GM21825 (cell line): ENCODE measurements around the gene THOC6.
A peak's percentile ranks its signal among the peaks of the same experiment; 100 is the strongest.
"Not testable (repeated sequence)": the region's sequence is repeated elsewhere in the genome, so short reads cannot be mapped to it uniquely, and the experiment has no call there.

Experiments
- ATAC-seq: cut with Tn5 transposase; IDR thresholded peaks from one replicate; pipeline ENCODE4 v1.9.1; 2021; ENCODE audit warnings: mild to moderate bottlenecking, moderate library complexity; ENCODE audit not compliant: unreplicated experiment

Gene THOC6

GRCh38 chr16:3069146-3069545 is 45.3 kb downstream of the THOC6 start:
- not testable (repeated sequence) for ATAC-seq

GRCh38 chr16:3070608-3071111 is 46.8 kb downstream of the THOC6 start:
- no peak for ATAC-seq

GRCh38 chr16:3071655-3072054 is 47.8 kb downstream of the THOC6 start:
- no peak for ATAC-seq

GRCh38 chr16:3072148-3072547 is 48.3 kb downstream of the THOC6 start:
- not testable (repeated sequence) for ATAC-seq

GRCh38 chr16:3072576-3073263 is 48.9 kb downstream of the THOC6 start:
- not testable (repeated sequence) for ATAC-seq

- no peak for ATAC-seq
Observed at GRCh38 chr16:3073448-3073847, 49.6 kb downstream of the THOC6 start.

- peak; percentile 76 for ATAC-seq
Observed at GRCh38 chr16:3074860-3075522, 51.2 kb downstream of the THOC6 start.

- no peak for ATAC-seq
Observed at GRCh38 chr16:3075523-3075915, 51.7 kb downstream of the THOC6 start.

- not testable (repeated sequence) for ATAC-seq
Observed at GRCh38 chr16:3075946-3076345, 52.1 kb downstream of the THOC6 start.

GRCh38 chr16:3076577-3076976 is 52.7 kb downstream of the THOC6 start:
- ATAC-seq: no peak
